ENCODE measurements around the gene CIDEA.
"Not testable (repeated sequence)": the region's sequence is repeated elsewhere in the genome, so short reads cannot be mapped to it uniquely, and the experiment has no call there.

Gene CIDEA

GRCh38 chr18:12239431-12239830 lies 14.7 kb upstream of the CIDEA start:
- DNase-seq (ENCODE audit: low spot score) = no peak

DNA sequence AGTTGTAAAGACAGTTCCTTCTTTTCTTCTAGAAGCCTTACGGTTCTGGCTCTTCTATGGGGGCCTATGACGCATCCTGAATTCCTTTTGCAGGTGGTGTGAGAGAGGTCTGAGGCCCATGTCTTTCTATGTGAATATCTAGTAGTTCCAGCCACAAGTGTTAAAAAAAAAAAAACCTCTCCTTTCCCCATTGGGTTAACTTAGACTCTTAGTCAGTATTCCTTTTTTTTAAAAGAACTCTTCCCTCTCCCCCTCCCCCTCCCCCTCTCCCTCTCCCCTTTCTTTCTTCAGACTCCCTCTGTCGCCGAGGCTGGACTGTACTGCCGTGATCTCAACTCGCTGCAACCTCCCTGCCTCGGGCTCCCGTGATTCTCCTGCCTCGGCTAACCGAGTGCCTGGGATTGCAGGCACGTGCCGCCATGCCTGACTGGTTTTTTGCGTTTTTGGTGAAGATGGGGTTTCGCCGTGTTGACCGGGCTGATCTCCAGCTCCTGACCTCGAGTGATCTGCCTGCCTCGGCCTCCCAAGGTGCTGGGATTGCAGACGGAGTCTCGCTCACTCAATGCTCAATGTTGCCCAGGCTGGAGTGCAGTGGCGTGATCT lies 11.4 kb upstream of the CIDEA start:
- DNase-seq (ENCODE audit: low spot score) = no peak

DNA sequence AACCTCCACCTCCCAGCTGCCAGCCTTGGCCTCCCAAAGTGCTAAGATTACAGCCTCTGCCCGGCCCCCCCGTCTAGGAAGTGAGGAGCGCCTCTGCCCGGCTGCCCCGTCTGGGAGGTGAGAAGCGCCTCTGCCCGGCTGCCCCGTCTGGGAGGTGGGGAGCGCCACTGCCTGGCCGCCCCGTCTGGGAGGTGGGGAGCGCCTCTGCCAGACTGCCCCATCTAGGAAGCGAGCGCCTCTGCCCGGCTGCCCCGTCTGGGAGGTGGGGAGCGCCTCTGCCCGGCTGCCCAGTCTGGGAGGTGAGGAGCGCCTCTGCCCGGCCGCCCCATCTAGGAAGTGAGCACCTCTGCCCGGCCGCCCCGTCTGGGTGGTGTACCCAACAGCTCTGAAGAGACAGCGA lies 10.9 kb upstream of the CIDEA start:
- DNase-seq (ENCODE audit: low spot score) = not testable (repeated sequence)

GRCh38 chr18:12245793-12246135 lies 8.4 kb upstream of the CIDEA start:
- DNase-seq (ENCODE audit: low spot score) = no peak

DNA sequence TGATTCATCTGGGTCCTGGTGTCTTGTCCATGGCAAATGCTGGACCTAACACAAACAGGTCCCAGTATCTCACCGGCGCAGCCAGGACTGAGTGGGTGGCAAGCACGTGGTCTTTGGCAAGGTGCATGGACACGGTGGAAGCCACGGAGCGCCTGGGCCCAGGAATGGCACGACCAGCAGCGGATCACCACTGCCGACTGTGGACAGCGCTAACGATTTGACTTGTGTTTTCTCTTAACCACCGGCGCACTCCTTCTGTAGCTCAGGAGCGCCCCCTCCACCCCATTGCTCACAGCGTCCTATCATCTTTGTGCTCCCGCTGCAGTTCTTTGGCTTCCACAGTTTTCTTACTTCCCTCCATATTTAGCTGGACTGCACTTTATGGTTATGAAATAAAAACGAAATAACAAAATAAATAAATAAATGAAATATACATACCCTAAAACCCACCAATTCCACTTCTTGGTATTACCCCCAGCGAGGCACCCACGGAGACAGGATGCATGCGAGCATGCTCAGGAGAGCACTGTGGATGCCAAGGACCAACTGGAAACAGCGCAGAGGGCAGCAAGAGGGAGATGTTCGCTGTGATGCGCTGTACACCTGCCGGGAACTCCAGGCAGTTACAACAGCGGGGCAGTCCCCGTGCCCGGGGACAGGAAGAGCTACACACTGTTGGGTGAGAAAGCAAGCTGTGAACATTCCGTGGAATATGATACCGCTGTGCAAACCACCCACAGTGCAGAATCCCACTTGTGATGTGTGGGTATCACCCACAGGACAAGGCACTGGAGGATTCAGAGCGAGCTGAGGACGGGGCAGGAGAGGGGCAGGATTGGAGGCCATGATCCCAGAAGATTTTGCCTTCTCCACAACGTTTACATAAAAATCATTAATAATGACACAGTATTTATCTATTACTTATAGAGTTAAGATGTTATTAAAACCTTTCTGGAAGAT lies 7.0 kb upstream of the CIDEA start:
- DNase-seq (ENCODE audit: low spot score) = no peak

GRCh38 chr18:12247946-12248345 lies 6.2 kb upstream of the CIDEA start:
- no peak for DNase-seq (ENCODE audit: low spot score)

- DNase-seq (ENCODE audit: low spot score) = no peak
Measured at GRCh38 chr18:12248926-12249720, 5.0 kb upstream of the CIDEA start.

DNA sequence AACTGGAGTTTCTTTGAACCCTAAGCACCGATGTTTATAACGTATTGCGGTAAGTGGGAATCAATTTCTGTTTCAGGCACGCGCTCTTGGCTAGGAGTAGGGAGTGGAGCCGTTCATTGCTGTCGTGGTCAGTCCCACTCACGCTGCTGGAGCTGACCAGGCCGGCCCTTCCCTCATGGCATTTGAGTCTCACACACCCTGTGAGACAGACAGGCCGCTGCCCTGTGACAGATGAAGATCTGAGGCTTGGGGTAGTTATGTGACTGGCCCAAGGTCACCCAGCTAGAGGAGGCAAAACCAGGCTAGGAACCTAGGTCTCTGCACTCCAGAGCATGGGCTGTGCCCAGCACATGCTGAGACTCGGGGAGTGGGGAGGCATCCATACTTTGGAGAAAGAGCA lies 2.9 kb upstream of the CIDEA start:
- DNase-seq (ENCODE audit: low spot score) = no peak

- DNase-seq (ENCODE audit: low spot score) = no peak
Measured at GRCh38 chr18:12252061-12252460, 2.1 kb upstream of the CIDEA start.

- DNase-seq (ENCODE audit: low spot score) = no peak
Measured at GRCh38 chr18:12253027-12253426, 1.1 kb upstream of the CIDEA start.

DNA sequence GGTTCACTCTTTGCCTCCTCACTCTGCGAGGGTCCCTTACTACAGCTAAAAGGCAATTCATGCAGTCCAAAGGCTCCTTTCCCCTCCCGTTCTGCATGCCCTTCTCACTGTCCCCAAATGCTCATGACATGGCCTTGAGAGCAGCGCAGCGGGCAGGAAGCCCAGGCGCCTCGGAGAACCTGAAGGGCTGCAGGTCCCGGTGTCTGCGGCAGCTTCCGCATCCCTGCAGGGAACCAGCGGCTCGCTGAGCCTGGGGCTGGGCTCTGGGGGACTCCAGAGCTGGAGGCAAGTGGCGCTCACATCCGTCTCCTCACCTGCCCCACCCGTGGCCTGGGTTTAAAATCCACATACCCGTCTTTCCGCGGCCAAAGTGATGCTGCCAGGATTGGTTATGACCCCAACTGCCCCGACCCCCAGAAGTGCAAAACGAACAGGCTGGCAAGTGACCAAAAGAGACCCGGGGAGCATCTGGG lies 462 bp upstream of the CIDEA start:
- peak; percentile 65 for DNase-seq (ENCODE audit: low spot score)

DNA sequence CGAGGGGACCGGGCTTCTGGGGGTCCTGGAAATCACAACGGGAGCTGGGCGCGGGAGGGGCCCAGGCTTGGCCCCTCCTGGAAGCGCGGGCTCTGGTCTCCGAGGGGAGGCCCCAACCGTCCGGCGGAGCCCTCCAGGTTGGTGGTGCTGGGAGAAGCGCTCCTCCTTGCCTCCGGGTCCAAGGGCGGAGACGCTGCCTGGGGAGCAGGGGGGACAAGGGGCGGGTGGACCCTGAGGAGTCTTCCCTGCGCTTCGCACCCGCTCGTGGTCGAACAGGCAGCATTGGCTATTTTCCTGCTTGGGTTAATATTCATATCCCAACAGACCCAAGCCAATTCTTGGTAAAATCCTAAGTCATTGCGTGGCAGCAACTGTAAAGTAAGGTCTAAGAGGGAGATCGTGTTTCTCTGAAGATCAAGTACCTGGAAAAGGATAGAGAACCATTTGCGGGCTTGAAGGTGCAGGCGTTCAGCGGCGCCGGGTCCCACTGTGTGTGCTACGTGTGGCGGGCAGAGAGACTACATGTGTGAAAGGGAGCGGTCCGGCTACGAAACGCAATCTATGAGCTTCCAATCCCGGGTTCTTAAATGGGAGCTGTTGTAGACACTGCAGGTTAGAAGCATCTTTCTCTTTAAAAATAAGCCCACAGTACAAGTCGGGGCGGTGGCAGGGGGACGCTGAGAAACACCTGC lies 805 bp downstream of the CIDEA start:
- DNase-seq (ENCODE audit: low spot score) = no peak

DNA sequence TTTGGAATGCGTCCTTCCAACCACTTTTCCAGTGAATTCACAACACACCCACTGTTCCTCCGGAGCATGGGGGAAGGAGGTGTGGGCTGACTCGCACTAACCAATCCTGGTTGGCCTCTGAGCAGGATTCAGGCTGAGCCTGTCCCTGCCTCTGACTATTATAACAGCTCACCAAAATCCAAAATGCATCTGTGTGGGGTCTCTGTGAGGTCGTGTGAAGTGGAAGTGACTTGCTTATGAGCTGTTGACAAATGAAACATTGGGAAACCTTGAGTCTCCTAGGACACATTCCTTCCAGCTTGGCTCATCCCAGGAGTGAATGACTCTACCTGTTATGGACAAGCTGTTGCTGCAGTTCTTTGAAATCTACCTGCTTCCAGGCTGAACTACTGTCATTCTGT lies 1.5 kb downstream of the CIDEA start:
- DNase-seq (ENCODE audit: low spot score) = no peak

GRCh38 chr18:12256951-12257350 lies 2.8 kb downstream of the CIDEA start:
- no peak for DNase-seq (ENCODE audit: low spot score)

DNA sequence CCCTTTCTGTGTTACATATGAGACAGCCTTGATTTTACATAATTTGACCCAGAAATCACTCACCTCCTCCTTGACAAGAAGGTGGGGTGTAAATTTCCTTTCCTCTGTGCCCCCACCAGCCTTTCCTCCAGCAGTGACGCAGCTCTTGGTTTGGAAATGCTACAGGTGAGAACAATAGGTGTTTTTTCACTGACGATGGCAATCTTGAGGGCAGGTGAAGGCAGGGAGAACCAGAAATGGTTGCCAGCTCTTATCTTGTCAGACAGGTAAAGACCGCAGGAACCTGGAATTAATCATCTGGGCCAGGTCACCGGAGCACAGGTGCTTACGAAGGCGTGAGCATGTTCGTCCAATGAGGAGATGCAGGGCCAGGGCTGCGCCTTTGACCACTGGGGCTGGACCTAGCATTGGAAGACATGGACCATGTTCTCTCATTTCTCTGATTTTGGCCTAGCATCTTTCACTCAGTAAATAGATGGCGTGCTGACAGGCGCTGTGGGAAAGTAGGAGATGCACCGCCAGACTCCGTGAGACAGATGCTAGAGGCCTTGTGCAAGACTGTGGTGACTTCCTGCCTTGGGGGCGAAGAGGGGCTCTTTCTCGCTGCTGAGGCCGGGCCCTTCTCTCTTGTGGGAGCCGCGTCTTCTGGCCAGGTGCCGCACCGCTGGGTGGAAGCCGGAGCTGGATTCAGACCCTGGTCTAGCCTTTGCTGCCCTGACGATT lies 4.0 kb downstream of the CIDEA start:
- DNase-seq (ENCODE audit: low spot score) = no peak

DNA sequence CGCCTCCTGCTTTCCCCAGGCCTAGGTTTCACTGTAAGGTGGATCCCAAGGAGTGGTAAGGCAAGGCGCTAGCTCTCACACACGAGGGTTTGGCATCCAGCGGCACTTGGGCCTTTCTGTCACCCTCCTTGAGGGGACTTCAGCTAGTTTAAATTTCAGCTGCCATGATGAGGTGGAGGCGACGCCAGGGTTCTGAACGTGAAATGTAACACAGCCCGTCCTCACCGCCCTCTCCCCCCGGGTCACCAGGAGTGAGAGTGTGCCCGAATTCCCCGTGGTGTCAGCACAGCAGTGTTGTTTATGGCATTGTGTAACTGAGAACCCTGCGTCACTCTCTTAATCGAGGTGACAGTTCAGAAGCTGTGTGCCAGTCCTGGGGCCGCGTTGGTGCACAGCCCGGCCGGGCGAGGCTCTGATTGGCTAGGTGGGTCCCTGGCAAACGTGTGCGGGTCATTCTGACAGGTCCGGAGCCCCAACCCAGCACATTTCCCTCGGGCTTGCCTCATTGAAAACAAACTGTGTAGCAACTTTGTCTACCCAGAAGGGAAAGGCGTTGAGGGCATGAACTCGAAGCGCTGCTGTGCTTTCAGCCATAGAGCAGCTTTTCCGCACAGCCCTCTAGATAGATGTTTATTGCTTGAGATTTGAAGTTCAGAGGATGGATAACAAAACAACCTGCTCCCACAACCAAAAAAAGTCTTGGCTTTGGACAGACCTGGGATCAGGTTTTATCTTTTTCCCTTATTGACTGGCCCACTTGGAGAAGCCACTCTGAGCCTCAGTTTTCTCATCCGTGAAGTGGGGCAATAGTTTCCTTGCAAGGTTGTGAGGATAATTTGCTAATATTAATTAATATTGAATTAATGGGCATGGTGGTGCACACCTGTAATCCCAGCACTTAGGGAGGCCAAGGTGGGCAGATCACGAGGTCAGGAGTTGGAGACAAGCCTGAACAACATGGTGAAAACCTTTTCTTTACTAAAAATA lies 4.9 kb downstream of the CIDEA start:
- DNase-seq (ENCODE audit: low spot score) = no peak

DNA sequence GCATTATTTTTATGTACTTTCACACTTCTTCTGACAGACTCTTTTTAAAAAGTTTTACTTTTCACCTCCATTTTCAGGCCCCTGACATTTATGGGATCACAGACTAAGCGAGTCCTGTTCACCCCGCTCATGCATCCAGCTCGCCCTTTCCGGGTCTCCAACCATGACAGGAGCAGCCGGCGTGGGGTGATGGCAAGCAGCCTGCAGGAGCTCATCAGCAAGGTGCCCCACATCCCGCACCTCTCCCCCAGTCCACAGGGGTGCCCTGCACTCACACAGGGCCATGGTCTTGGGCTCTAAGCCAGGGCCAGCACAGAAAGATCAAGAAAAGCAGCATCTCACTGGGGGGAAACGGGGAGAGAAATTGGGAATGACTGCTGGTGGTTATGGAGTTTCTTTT lies 8.6 kb downstream of the CIDEA start:
- DNase-seq (ENCODE audit: low spot score) = no peak

DNA sequence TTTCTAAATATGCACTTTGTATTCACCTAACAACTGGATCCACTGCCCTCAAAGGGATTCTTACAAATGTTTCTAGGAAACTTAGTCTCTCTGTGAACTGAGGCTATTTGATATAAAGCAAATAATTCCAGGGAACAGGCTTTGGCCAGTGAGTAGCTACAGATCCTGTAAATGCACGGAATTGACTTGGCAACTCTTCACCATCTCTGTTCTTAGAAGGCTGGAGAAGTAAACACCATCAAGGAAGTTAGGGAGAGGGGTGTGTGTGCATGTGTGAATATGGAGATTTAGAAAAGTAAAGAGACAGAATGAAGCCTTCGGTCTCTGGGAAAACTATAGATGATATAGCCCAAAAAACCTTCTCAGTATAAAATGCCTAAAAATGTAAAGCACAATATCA lies 10.7 kb downstream of the CIDEA start:
- no peak for DNase-seq (ENCODE audit: low spot score)

- peak; percentile 97 for DNase-seq (ENCODE audit: low spot score)
Measured at GRCh38 chr18:12271376-12272235, 17.4 kb downstream of the CIDEA start.

All from D341Med (cell line).